K562 (cell line): ENCODE measurements around the gene CPTP. TPM values are rescaled to one million over a fixed set of nuclear protein-coding genes. Genes with fewer than 3 reads are reported as not detected.

Experiments
- ATAC-seq: fragments of 200-7000 bp; cut with Tn5 transposase; 3 replicates; pipeline ENCODE4 v1.9.1; 2020; ENCODE audit warnings: moderate library complexity
- BruUV-seq: library from RNA; stranded (reverse); fragments of 400-500 nt; replicated peaks from 2 replicates; lab custom pipeline; 2021; lab: Mats Ljungman, UMichigan
- CTCF ChIA-PET: fragments of 300-600 bp; formaldehyde crosslinking; extraction: SDS; loops from one replicate; lab custom pipeline; 2021; ENCODE audit warnings: low intra/inter-chr PET ratio; lab: Yijun Ruan, JAX
- POLR2A ChIA-PET: fragments of 300-600, 350-650 bp; sonication (Branson Sonifier 250); formaldehyde crosslinking; extraction: SDS; loops from one replicate; lab custom pipeline; 2021; ENCODE audit warnings: antibody characterized with exemption, inconsistent platforms; lab: Yijun Ruan, JAX
- DNase-seq, 4 experiments: peaks; one replicate each; pipeline versions ENCODE4 v3.0.0 to v3.0.0-alpha.2; 2011 to 2018; ENCODE audit warnings: low spot score in 3 of 4, mixed read lengths in 3 of 4; ENCODE audit errors: extremely low read depth in 1 of 4
- FAIRE-seq: peaks from 2 replicates; lab custom pipeline; 2011; peaks lifted over from hg19 to GRCh38; lab: Jason Lieb, UNC
- H2AFZ ChIP-seq: 2 replicates; pipeline ENCODE4 v1.6.0; 2011; ENCODE audit warnings: low read depth, low read length, control low read depth, inconsistent platforms
- H3K27ac ChIP-seq: fragments of 200-600 bp; 3 replicates; pipeline ENCODE4 v1.8.0; 2011; ENCODE audit warnings: low read depth, mild to moderate bottlenecking, control low read depth, inconsistent platforms, low read length, moderate library complexity, mixed read lengths; ENCODE audit errors: extremely low read depth
- H3K27me3 ChIP-seq, 2 experiments: fragments of 300-600 bp in 1 of 2; 2 replicates in 1 of 2; 3 replicates in 1 of 2; pipeline versions ENCODE4 v1.6.0 to v1.8.0; 2011; ENCODE audit warnings: inconsistent platforms in 2 of 2, low read length in 2 of 2, mild to moderate bottlenecking in 1 of 2, mixed read lengths in 1 of 2, moderate library complexity in 1 of 2; ENCODE audit not compliant: control insufficient read depth in 2 of 2, insufficient read depth in 2 of 2
- H3K36me3 ChIP-seq: fragments of 300-600 bp; 3 replicates; pipeline ENCODE4 v1.8.0; 2011; ENCODE audit warnings: mild to moderate bottlenecking, low read length, inconsistent platforms; ENCODE audit not compliant: control insufficient read depth, insufficient read depth
- H3K4me1 ChIP-seq, 2 experiments: fragments of 200-600 bp in 1 of 2; replicated peaks in 1 of 2; 2 replicates in 1 of 2; 3 replicates in 1 of 2; pipeline versions ENCODE4 v1.5.1 to v1.8.0; 2011; ENCODE audit warnings: inconsistent platforms in 2 of 2, low read length in 2 of 2, mild to moderate bottlenecking in 1 of 2, mixed read lengths in 1 of 2, moderate library complexity in 1 of 2; ENCODE audit not compliant: control insufficient read depth in 2 of 2, insufficient read depth in 2 of 2
- H3K4me2 ChIP-seq: 2 replicates; pipeline ENCODE4 v1.6.1; 2011; ENCODE audit warnings: low read length, control low read depth, inconsistent platforms, mixed read lengths; ENCODE audit not compliant: insufficient read depth
- H3K4me3 ChIP-seq: fragments of 200-600 bp; sonication (generic), shearing (Covaris generic); 2 replicates; pipeline ENCODE4 v1.5.1; 2016; ENCODE audit warnings: control low read depth, inconsistent platforms
- H3K79me2 ChIP-seq: fragments of 200-600 bp; 3 replicates; pipeline ENCODE4 v1.8.0; 2011; ENCODE audit warnings: low read length, inconsistent platforms; ENCODE audit not compliant: control insufficient read depth, insufficient read depth
- H3K9ac ChIP-seq, 2 experiments: 2 replicates each; pipeline versions ENCODE4 v1.6.0 to v1.6.1; 2011; ENCODE audit warnings: low read depth in 2 of 2, low read length in 2 of 2, control low read depth in 1 of 2, inconsistent platforms in 1 of 2, mild to moderate bottlenecking in 1 of 2, mixed read lengths in 1 of 2; ENCODE audit not compliant: insufficient read depth in 1 of 2
- H3K9me1 ChIP-seq: one replicate; pipeline ENCODE4 v1.6.0; 2011; ENCODE audit warnings: inconsistent platforms, mild to moderate bottlenecking, low read length, moderate library complexity; ENCODE audit not compliant: control insufficient read depth, insufficient read depth
- H3K9me3 ChIP-seq: replicated peaks from 2 replicates; pipeline ENCODE4 v1.5.1; 2011; ENCODE audit warnings: low read depth, low read length, inconsistent platforms; ENCODE audit not compliant: control insufficient read depth, insufficient read depth
- H4K20me1 ChIP-seq: replicated peaks from 2 replicates; pipeline ENCODE4 v1.6.1; 2011; ENCODE audit warnings: low read length, inconsistent platforms, mixed read lengths; ENCODE audit not compliant: control insufficient read depth, insufficient read depth
- NR1H2 ChIP-seq: sonication (generic); formaldehyde crosslinking; IDR thresholded peaks from 2 replicates; pipeline ENCODE4 v1.4.0; 2020; ENCODE audit warnings: mild to moderate bottlenecking, missing genetic modification reagents
- RBFOX2 ChIP-seq: fragments of 200-400 bp; formaldehyde crosslinking; IDR thresholded peaks from 2 replicates; pipeline ENCODE4 v1.6.1; 2017; ENCODE audit warnings: low read depth, mild to moderate bottlenecking, low read length, moderate library complexity
- REST ChIP-seq, 2 experiments: fragments of 450-650 bp; formaldehyde crosslinking in 1 of 2; IDR thresholded peaks; 2 replicates each; pipeline versions ENCODE4 v1.4.0 to v1.6.1; 2014 to 2020; ENCODE audit warnings: mild to moderate bottlenecking in 2 of 2, borderline replicate concordance in 1 of 2, low read depth in 1 of 2
- TOE1 ChIP-seq, 2 experiments: fragments of 450-650 bp in 1 of 2; sonication (generic) in 1 of 2; formaldehyde crosslinking in 1 of 2; IDR thresholded peaks; 2 replicates each; pipeline versions ENCODE4 v1.7.1 to v1.8.0; 2016 to 2022; ENCODE audit warnings: borderline replicate concordance in 2 of 2, mild to moderate bottlenecking in 2 of 2, antibody characterized with exemption in 1 of 2, inconsistent platforms in 1 of 2, low read depth in 1 of 2, missing genetic modification reagents in 1 of 2, moderate library complexity in 1 of 2
- ZBTB7A ChIP-seq: IDR thresholded peaks from 2 replicates; pipeline ENCODE4 v1.6.1; 2011; ENCODE audit warnings: low read depth, mild to moderate bottlenecking, low read length, moderate library complexity, borderline replicate concordance; ENCODE audit not compliant: control insufficient read depth
- ZKSCAN1 ChIP-seq: fragments of 150-350 bp; IDR thresholded peaks from 2 replicates; pipeline ENCODE4 v1.6.1; 2016; ENCODE audit warnings: low read depth, low read length
- WGBS: fragments of 100-300 bp; shearing (Covaris generic); methylation state at CpG from one replicate; pipeline ENCODE4 v1.1.6; 2016; ENCODE audit warnings: low coverage, mixed read lengths; ENCODE audit not compliant: insufficient coverage; ENCODE audit errors: missing lambda C conversion rate; 5-methylcytosine and 5-hydroxymethylcytosine counted together
- in situ Hi-C: fragments of 300-500 bp; cut with MboI; formaldehyde crosslinking; loops from 4 replicates; pipeline ENCODE4 v1.15.0; 2018; ENCODE audit warnings: inconsistent platforms, mixed read lengths
- intact Hi-C: fragments of 100-400 bp; cut with micrococcal nuclease; formaldehyde crosslinking; loops from 2 replicates; pipeline ENCODE4 v1.14.2; 2022
- polyA plus RNA-seq, 8 experiments: library from polyadenylated mRNA; depleted of rRNA in 4 of 8; stranded (reverse) in 5 of 8; unstranded in 3 of 8; fragments of >200 nt; fragmentation: Nextera tagmentation in 2 of 8; fragmentation: Illumina TruSeq in 1 of 8; extraction: Ambion mirVana in 2 of 8; extraction: Trizol in 1 of 8; gene quantifications; 2 replicates each; pipeline versions ENCODE4 v1.2.1 to v1.2.3, GENCODE V29; 2011 to 2014; ENCODE audit warnings: inconsistent platforms in 1 of 8, missing spikeins in 1 of 8
- total RNA-seq, 7 experiments: library from RNA; depleted of rRNA in 6 of 7; stranded (reverse); fragments of >200 nt in 6 of 7; fragmentation: Illumina TruSeq in 2 of 7; extraction: Trizol in 2 of 7; gene quantifications; 2 replicates each; pipeline versions ENCODE4 v1.2.1 to v1.2.3, GENCODE V29; 2011 to 2021; ENCODE audit warnings: low replicate concordance in 1 of 7
- TF ChIP-seq, protein P1 (sequence below): sonication (generic); formaldehyde crosslinking; IDR thresholded peaks from 2 replicates; pipeline ENCODE4 v1.8.1; 2023; ENCODE audit warnings: mild to moderate bottlenecking, missing genetic modification reagents

Gene CPTP
- total and polyA plus RNA-seq, 9 of the 15 experiments (the other 6 are each of a cell fraction or from before 2014, with no cell fraction given): 0.11 to 25.8 (median 3.5) TPM

GRCh38 chr1:1322952-1323351 lies 1.6 kb upstream of the CPTP start (continued):
- no peak for TF ChIP-seq NR1H2 (CRISPR knock-in tag)

DNA sequence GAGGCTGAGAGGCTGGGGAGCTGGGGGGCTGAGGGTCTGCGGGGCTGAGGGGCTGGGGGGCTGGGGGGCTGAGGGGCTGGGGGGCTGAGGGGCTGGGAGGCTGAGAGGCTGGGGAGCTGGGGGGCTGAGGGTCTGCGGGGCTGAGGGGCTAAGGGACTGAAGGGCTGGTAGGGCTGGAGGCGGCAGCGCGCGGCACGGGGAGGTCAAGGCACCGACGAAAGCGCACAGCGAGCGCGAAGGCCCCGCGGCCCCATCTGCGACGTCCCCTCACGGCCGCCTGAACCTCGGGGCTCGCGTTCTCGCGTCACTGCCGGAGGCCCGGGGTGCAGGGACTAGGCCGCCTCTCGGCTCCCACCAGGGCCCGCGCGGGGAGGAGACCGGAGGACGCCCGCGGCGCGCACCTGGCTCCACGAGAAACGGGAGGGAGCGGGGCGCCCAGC lies 498 bp upstream of the CPTP start:
- intact Hi-C loops (loop anchor here (2.0 to 5.0 kb wide), 2 partner anchors 15 to 53 kb away; partner anchors contain the start of genes AURKAIP1 and PUSL1), in situ Hi-C loops (no loop called here)
- H3K9me3 ChIP-seq: no peaks in the 10 kb centered on the region
- H3K27ac ChIP-seq: peak overlapping the region; percentile 89
- H3K36me3 ChIP-seq: peaks cover 54% of the 10 kb centered on the region; the same call in 2 of the 3 replicates
- CTCF ChIA-PET: no interaction called here
- ATAC-seq (peak; percentile 64), DNase-seq (no peak), FAIRE-seq (no peak)
- 0% methylated on average over 6 of the region's 41 CpGs for WGBS
- peak overlapping the region; percentile 93 to 99 for H3K9ac ChIP-seq
- peaks cover 67% of the 10 kb centered on the region for H3K79me2 ChIP-seq
- H3K9me1 ChIP-seq: peaks cover 13% of the 10 kb centered on the region
- peak overlapping the region; percentile 85 for H3K4me2 ChIP-seq
- no peaks in the 10 kb centered on the region for H3K27me3 ChIP-seq
- peak overlapping the region; percentile 76 for H2AFZ ChIP-seq
- H3K4me1 ChIP-seq: peaks cover 22 to 90% of the 10 kb centered on the region in 2 experiments
- peak overlapping the region; percentile 99 for H3K4me3 ChIP-seq
- POLR2A ChIA-PET: interaction anchor here (0.6 to 2.1 kb wide), 2 partner anchors 9 to 344 kb away, joined by 4 to 5 read pairs; no protein-coding TSS in a partner anchor
- no TSS peak for BruUV-seq
- H4K20me1 ChIP-seq: peaks cover 19% of the 10 kb centered on the region; the same call in 1 of the 2 replicates
- TF ChIP-seq, protein P1, sequence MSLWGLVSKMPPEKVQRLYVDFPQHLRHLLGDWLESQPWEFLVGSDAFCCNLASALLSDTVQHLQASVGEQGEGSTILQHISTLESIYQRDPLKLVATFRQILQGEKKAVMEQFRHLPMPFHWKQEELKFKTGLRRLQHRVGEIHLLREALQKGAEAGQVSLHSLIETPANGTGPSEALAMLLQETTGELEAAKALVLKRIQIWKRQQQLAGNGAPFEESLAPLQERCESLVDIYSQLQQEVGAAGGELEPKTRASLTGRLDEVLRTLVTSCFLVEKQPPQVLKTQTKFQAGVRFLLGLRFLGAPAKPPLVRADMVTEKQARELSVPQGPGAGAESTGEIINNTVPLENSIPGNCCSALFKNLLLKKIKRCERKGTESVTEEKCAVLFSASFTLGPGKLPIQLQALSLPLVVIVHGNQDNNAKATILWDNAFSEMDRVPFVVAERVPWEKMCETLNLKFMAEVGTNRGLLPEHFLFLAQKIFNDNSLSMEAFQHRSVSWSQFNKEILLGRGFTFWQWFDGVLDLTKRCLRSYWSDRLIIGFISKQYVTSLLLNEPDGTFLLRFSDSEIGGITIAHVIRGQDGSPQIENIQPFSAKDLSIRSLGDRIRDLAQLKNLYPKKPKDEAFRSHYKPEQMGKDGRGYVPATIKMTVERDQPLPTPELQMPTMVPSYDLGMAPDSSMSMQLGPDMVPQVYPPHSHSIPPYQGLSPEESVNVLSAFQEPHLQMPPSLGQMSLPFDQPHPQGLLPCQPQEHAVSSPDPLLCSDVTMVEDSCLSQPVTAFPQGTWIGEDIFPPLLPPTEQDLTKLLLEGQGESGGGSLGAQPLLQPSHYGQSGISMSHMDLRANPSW (CRISPR knock-in tag): peak; percentile 42; the same call in 1 of the 2 replicates
- TF ChIP-seq RBFOX2: no peak
- TF ChIP-seq ZKSCAN1: 0 out of 2 replicates have a peak, but pooled peaks have one; percentile 12
- no peak for TF ChIP-seq REST (IDR thresholded peaks at IDR 0.05; ENCODE audit: borderline replicate concordance)
- TF ChIP-seq REST (CRISPR knock-in tag; IDR thresholded peaks at IDR 0.05; ENCODE audit: low read depth): peak; percentile 54; the same call in 1 of the 2 replicates
- TF ChIP-seq TOE1 (IDR thresholded peaks at IDR 0.05; ENCODE audit: borderline replicate concordance): no peak
- no peak for TF ChIP-seq TOE1 (CRISPR knock-in tag; IDR thresholded peaks at IDR 0.05; ENCODE audit: borderline replicate concordance, low read depth)
- TF ChIP-seq ZBTB7A: peak; percentile 13; the same call in 1 of the 2 replicates
